Calu3 (cell line): ENCODE data around the gene PDIA3. TPM values are rescaled to one million over a fixed set of nuclear protein-coding genes. Genes with fewer than 3 reads are reported as not detected.
"Not testable (repeated sequence)": the region's sequence is repeated elsewhere in the genome, so short reads cannot be mapped to it uniquely, and the experiment has no call there.

Source experiments
- BruUV-seq: library from RNA; stranded (reverse); fragments of 400-500 nt; replicated peaks from 2 replicates; lab custom pipeline; 2021; lab: Mats Ljungman, UMichigan
- CTCF ChIA-PET: fragments of 300-600 bp; sonication (Branson Sonifier 250); formaldehyde crosslinking; loops from one replicate; lab custom pipeline; 2022; ENCODE audit warnings: antibody characterized with exemption; lab: Charles Lee
- DNase-seq: peaks from one replicate; pipeline ENCODE4 v3.0.0; 2022
- H3K27ac Mint-ChIP-seq: one replicate; pipeline ENCODE4 v1.8.0; 2022; ENCODE audit warnings: mixed read lengths; ENCODE audit not compliant: unreplicated experiment
- H3K27me3 Mint-ChIP-seq: one replicate; pipeline ENCODE4 v1.8.0; 2022; ENCODE audit warnings: mixed read lengths; ENCODE audit not compliant: unreplicated experiment
- H3K36me3 Mint-ChIP-seq: one replicate; pipeline ENCODE4 v1.8.0; 2022; ENCODE audit warnings: mild to moderate bottlenecking, moderate library complexity, mixed read lengths; ENCODE audit not compliant: insufficient read depth, unreplicated experiment
- H3K4me1 Mint-ChIP-seq: one replicate; pipeline ENCODE4 v1.8.0; 2022; ENCODE audit warnings: mild to moderate bottlenecking, low read depth, mixed read lengths; ENCODE audit not compliant: unreplicated experiment
- H3K4me3 Mint-ChIP-seq: one replicate; pipeline ENCODE4 v1.8.0; 2022; ENCODE audit warnings: mild to moderate bottlenecking, low read depth, moderate library complexity, mixed read lengths; ENCODE audit not compliant: unreplicated experiment
- H3K9me3 Mint-ChIP-seq: one replicate; pipeline ENCODE4 v1.8.0; 2022; ENCODE audit warnings: low read depth, mixed read lengths; ENCODE audit not compliant: unreplicated experiment
- intact Hi-C: fragments of 100-400 bp; cut with micrococcal nuclease; formaldehyde crosslinking; loops from one replicate; pipeline ENCODE4 v1.10.0; 2022; ENCODE audit not compliant: unreplicated experiment
- microRNA-seq: library from miRNA; unstranded; fragments of <30 nt; microRNA quantifications from one replicate; pipeline ENCODE4 v1.2.0, GENCODE V29; 2022
- total RNA-seq: library from RNA; stranded (reverse); gene quantifications from 2 replicates; pipeline ENCODE4 v1.2.3, GENCODE V29; 2022
- TF ChIP-seq, protein P1 (sequence below): fragments of 200-600 bp; IDR thresholded peaks from one replicate; pipeline ENCODE4 v1.8.0; 2022; ENCODE audit warnings: antibody characterized with exemption; ENCODE audit not compliant: unreplicated experiment

The PDIA3 gene
- total RNA-seq, 1 experiment from 2014 or later: 431 TPM

DNA sequence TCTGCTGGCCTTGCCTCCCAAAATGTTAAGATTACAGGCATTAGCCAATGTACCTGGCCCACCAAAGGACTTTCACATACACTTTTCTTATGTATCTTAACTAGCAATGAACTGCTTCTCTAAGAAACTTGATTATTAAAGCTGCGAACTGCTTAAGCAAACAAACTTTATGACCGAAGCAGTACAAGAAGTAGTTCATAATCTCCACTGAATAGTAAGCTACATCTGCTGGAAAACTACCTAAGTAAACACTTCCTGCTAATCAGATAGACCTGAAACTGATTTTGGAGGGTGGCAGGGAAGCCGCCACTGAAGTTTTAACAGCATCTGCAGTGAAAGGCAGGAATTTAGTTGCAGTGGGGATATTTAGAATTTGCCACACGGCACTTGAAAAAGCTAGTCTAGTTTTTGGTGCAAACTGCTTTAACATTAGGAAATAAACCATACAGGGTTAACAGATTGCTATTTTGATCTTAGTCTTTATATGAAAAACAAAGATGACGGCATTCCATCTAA is 62.3 kb downstream of the PDIA3 start:
- TF ChIP-seq, protein P1, sequence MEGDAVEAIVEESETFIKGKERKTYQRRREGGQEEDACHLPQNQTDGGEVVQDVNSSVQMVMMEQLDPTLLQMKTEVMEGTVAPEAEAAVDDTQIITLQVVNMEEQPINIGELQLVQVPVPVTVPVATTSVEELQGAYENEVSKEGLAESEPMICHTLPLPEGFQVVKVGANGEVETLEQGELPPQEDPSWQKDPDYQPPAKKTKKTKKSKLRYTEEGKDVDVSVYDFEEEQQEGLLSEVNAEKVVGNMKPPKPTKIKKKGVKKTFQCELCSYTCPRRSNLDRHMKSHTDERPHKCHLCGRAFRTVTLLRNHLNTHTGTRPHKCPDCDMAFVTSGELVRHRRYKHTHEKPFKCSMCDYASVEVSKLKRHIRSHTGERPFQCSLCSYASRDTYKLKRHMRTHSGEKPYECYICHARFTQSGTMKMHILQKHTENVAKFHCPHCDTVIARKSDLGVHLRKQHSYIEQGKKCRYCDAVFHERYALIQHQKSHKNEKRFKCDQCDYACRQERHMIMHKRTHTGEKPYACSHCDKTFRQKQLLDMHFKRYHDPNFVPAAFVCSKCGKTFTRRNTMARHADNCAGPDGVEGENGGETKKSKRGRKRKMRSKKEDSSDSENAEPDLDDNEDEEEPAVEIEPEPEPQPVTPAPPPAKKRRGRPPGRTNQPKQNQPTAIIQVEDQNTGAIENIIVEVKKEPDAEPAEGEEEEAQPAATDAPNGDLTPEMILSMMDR: no peak
- peaks cover 22% of the 10 kb centered on the region for H3K36me3 Mint-ChIP-seq
- no peak overlapping the region for H3K4me3 Mint-ChIP-seq
- H3K27me3 Mint-ChIP-seq: no peaks in the 10 kb centered on the region
- BruUV-seq: no TSS peak
- no peak for DNase-seq
- H3K9me3 Mint-ChIP-seq: no peaks in the 10 kb centered on the region
- intact Hi-C loops: no loop called here
- H3K4me1 Mint-ChIP-seq: no peaks in the 10 kb centered on the region
- H3K27ac Mint-ChIP-seq: no peak overlapping the region
- CTCF ChIA-PET: no interaction called here

DNA sequence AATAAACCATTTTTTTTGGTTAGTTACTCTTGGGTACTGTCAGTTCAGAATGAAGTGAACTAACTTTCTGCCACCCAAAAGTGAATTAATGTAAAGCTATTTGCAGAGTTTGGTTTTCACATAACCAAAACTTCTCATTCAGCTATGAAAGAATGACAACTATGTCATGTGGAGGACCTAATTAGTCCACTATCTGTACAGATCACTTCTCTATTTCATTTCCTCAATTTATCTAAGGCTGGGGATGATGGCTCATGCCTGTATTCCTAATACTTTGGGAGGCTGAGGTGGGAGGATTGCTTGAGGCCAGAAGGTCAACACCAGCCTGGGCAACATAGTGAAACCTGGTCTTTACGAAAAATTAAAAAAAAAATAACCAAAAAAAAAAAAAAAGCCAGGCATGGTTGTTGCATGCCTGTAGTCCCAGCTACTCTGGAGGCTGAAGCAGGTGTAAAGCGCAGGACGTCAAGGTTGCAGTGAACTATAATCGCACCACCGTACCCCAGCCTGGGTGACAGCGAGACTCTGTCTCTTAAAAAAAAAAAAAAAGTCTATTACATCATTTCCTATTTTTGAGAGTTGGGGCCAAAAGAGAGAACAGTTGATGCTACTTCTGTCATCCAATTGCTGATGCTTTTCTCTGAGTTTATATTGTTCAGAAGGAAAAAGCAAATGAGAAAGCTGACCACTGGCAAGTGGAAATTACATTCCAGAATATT is 62.9 kb downstream of the PDIA3 start:
- no TSS peak for BruUV-seq
- Mint-ChIP-seq H3K27me3 (no peaks in the 10 kb centered on the region), H3K4me1 (no peaks in the 10 kb centered on the region), H3K9me3 (no peaks in the 10 kb centered on the region), H3K36me3 (peaks cover 22% of the 10 kb centered on the region), H3K27ac (no peak overlapping the region), H3K4me3 (no peak overlapping the region)
- no peak for DNase-seq
- TF ChIP-seq, protein P1: no peak
- intact Hi-C loops: no loop called here
- CTCF ChIA-PET: interaction anchor here (0.7 kb wide), 1 partner anchor 20 kb away, joined by 7 read pairs; no protein-coding TSS in a partner anchor

DNA sequence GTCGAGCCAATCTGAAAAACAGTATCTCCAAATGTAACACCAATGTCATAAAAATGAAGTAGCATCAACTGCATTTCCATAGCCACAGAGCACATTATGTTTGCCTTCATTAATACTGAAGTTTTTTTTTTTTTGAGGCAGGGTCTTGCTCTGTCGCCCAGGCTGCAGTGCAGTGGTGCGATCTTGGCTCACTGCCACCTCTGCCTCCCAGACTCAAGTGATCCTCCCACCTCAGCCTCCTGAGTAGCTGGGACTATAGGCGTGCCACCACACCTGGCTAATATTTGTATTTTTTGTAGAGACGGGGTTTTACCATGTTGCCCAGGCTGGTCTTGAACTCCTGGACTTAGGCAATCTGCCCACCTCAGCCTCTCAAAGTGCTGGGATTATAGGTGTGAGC is 68.8 kb downstream of the PDIA3 start:
- H3K27me3 Mint-ChIP-seq, H3K4me3 Mint-ChIP-seq, H3K27ac Mint-ChIP-seq, intact Hi-C loops, BruUV-seq, H3K9me3 Mint-ChIP-seq, DNase-seq, H3K4me1 Mint-ChIP-seq, CTCF ChIA-PET: not testable (repeated sequence)
- peaks cover 16% of the 10 kb centered on the region for H3K36me3 Mint-ChIP-seq

DNA sequence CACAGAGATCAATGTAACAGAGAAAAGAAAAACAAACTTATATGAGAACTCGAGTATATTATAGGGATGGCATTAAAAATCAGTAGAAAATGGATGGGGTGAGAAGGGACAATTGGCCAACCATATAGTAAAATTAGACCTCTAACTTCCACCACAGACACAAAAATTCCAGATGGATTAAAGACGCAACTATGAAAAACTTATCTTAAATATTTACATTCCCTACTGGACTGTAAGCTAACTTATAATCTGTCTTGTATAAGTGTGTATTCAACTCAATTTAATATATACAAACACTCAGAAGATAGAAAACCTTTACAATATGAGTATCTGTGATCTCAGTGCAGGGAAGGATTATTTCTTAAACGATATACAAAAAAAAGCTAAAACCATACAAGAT is 75.3 kb downstream of the PDIA3 start:
- H3K36me3 Mint-ChIP-seq: peaks cover 17% of the 10 kb centered on the region
- no peak for DNase-seq
- no peaks in the 10 kb centered on the region for H3K9me3 Mint-ChIP-seq
- CTCF ChIA-PET: no interaction called here
- H3K4me3 Mint-ChIP-seq: no peak overlapping the region
- TF ChIP-seq, protein P1: no peak
- H3K27ac Mint-ChIP-seq: no peak overlapping the region
- no peaks in the 10 kb centered on the region for H3K27me3 Mint-ChIP-seq
- no peaks in the 10 kb centered on the region for H3K4me1 Mint-ChIP-seq
- BruUV-seq: no TSS peak
- intact Hi-C loops: no loop called here

Small RNA genes lying within 50 kb of the gene (microRNA-seq; reads per million reads assigned to microRNA genes)
- gene MIR1282: not detected

Other genes with a start within 250 kb of the PDIA3 start
- 0.05 and 0.27 TPM in 2 replicates for gene MAP1A, start 228.8 kb upstream of the PDIA3 start, total RNA-seq
- gene PPIP5K1, start 156.2 kb upstream of the PDIA3 start, total RNA-seq: 28.1 and 29.4 TPM in 2 replicates
- gene CKMT1B, start 152.4 kb upstream of the PDIA3 start, total RNA-seq: 2.0 and 5.4 TPM in 2 replicates
- 0.57 and 1.1 TPM in 2 replicates for gene STRC, start 127.6 kb upstream of the PDIA3 start, total RNA-seq
- gene CATSPER2, start 97.6 kb upstream of the PDIA3 start, total RNA-seq: 2.1 and 4.0 TPM in 2 replicates
- gene CKMT1A, start 52.6 kb upstream of the PDIA3 start, total RNA-seq: 0.66 and 1.2 TPM in 2 replicates
- gene ELL3, start 30.5 kb downstream of the PDIA3 start, total RNA-seq: 1.3 and 2.0 TPM in 2 replicates
- gene SERF2, start 45.9 kb downstream of the PDIA3 start, total RNA-seq: 331 and 358 TPM in 2 replicates
- gene SERINC4, start 53.8 kb downstream of the PDIA3 start, total RNA-seq: 0.33 TPM in 1 of 2 replicates, not detected in the other
- 15.8 and 17.4 TPM in 2 replicates for gene HYPK, start 54.2 kb downstream of the PDIA3 start, total RNA-seq
- gene MFAP1, start 78.3 kb downstream of the PDIA3 start, total RNA-seq: 15.8 and 16.4 TPM in 2 replicates
- 7.8 and 11.5 TPM in 2 replicates for gene WDR76, start 80.6 kb downstream of the PDIA3 start, total RNA-seq